ENCODE data around the gene NCBP1. TPM values are rescaled to one million over a fixed set of nuclear protein-coding genes. Genes with fewer than 3 reads are reported as not detected.

Gene NCBP1
- total and polyA plus RNA-seq, 9 of the 15 experiments (the other 6 are each of a cell fraction or from before 2014, with no cell fraction given): 29.4 to 69.7 (median 57.5) TPM

DNA sequence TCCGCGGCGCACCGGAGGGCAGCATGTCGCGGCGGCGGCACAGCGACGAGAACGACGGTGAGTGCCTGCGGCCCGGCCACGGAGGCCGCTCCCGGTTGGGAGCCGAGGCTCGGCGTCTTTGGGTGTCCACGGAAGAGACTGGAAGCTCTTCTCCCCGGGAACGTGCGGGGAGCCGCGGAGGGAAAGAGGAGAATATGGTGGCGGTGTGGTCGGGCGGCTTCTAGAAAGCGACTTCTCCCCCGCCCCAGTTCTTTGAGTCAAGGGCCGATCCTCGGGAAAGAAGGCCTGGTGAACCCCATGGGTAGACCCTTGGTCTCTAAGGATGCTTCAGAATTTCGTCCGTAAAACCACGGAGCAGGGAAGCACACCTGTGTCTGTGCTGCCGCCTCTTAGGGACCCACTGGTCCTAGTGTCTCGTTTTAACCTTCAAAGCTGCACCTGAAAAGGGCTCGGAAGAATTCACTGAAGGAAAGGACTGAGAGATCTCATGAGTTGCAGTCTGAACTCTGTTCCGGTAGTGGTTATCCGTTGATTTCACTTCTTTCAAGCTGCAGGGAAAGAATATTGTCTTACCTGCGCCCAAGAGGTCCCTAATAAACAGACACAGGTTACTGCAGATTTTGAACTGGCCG lies 354 bp downstream of the NCBP1 start (continued):
- TF ChIP-seq PML (IDR thresholded peaks at IDR 0.05; ENCODE audit: low read length) (no peak), KLF10 (CRISPR knock-in tag; IDR thresholded peaks at IDR 0.05) (no peak), TCFL5 (CRISPR knock-in tag; conservative IDR thresholded peaks at IDR 0.05) (no peak), HMGN3 (IDR thresholded peaks at IDR 0.05; ENCODE audit: borderline replicate concordance, extremely low read depth, insufficient read length, low read depth, low read length) (no peak), NELFE (IDR thresholded peaks at IDR 0.05; ENCODE audit: insufficient read depth, insufficient read length) (no peak), GABPA (tag; conservative IDR thresholded peaks at IDR 0.05; ENCODE audit: low read depth) (no peak), ZNF165 (CRISPR knock-in tag; IDR thresholded peaks at IDR 0.05; ENCODE audit: borderline replicate concordance) (no peak), ZNF583 (CRISPR knock-in tag; IDR thresholded peaks at IDR 0.05) (no peak), MBD2 (IDR thresholded peaks at IDR 0.05; ENCODE audit: borderline replicate concordance, low read depth) (no peak), TEAD2 (tag; IDR thresholded peaks at IDR 0.05) (no peak), SPI1 (IDR thresholded peaks at IDR 0.05; ENCODE audit: borderline replicate concordance, low read depth, low read length) (no peak), HCFC1 (IDR thresholded peaks at IDR 0.05; ENCODE audit: low read depth, low read length) (no peak), WHSC1 (IDR thresholded peaks at IDR 0.05; ENCODE audit: low read length) (no peak)
- TF ChIP-seq, protein P1, sequence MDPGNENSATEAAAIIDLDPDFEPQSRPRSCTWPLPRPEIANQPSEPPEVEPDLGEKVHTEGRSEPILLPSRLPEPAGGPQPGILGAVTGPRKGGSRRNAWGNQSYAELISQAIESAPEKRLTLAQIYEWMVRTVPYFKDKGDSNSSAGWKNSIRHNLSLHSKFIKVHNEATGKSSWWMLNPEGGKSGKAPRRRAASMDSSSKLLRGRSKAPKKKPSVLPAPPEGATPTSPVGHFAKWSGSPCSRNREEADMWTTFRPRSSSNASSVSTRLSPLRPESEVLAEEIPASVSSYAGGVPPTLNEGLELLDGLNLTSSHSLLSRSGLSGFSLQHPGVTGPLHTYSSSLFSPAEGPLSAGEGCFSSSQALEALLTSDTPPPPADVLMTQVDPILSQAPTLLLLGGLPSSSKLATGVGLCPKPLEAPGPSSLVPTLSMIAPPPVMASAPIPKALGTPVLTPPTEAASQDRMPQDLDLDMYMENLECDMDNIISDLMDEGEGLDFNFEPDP (CRISPR knock-in tag; IDR thresholded peaks at IDR 0.05): no peak
- TF ChIP-seq, protein P2, sequence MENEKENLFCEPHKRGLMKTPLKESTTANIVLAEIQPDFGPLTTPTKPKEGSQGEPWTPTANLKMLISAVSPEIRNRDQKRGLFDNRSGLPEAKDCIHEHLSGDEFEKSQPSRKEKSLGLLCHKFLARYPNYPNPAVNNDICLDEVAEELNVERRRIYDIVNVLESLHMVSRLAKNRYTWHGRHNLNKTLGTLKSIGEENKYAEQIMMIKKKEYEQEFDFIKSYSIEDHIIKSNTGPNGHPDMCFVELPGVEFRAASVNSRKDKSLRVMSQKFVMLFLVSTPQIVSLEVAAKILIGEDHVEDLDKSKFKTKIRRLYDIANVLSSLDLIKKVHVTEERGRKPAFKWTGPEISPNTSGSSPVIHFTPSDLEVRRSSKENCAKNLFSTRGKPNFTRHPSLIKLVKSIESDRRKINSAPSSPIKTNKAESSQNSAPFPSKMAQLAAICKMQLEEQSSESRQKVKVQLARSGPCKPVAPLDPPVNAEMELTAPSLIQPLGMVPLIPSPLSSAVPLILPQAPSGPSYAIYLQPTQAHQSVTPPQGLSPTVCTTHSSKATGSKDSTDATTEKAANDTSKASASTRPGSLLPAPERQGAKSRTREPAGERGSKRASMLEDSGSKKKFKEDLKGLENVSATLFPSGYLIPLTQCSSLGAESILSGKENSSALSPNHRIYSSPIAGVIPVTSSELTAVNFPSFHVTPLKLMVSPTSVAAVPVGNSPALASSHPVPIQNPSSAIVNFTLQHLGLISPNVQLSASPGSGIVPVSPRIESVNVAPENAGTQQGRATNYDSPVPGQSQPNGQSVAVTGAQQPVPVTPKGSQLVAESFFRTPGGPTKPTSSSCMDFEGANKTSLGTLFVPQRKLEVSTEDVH (IDR thresholded peaks at IDR 0.05; ENCODE audit: low read depth, partially characterized antibody): no peak
- TF ChIP-seq, protein P3, sequence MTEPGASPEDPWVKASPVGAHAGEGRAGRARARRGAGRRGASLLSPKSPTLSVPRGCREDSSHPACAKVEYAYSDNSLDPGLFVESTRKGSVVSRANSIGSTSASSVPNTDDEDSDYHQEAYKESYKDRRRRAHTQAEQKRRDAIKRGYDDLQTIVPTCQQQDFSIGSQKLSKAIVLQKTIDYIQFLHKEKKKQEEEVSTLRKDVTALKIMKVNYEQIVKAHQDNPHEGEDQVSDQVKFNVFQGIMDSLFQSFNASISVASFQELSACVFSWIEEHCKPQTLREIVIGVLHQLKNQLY (CRISPR knock-in tag; conservative IDR thresholded peaks at IDR 0.05): no peak
- TF ChIP-seq, protein P4, sequence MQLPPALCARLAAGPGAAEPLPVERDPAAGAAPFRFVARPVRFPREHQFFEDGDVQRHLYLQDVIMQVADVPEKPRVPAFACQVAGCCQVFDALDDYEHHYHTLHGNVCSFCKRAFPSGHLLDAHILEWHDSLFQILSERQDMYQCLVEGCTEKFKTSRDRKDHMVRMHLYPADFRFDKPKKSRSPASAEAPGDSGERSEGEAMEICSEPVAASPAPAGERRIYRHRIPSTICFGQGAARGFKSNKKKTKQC (CRISPR knock-in tag; IDR thresholded peaks at IDR 0.05): 0 out of 2 replicates have a peak, but pooled peaks have one; percentile 39
- TF ChIP-seq, protein P5, sequence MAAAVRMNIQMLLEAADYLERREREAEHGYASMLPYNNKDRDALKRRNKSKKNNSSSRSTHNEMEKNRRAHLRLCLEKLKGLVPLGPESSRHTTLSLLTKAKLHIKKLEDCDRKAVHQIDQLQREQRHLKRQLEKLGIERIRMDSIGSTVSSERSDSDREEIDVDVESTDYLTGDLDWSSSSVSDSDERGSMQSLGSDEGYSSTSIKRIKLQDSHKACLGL (CRISPR knock-in tag; IDR thresholded peaks at IDR 0.05; ENCODE audit: borderline replicate concordance, poor library complexity, severe bottlenecking): no peak
- TF ChIP-seq, protein P6, sequence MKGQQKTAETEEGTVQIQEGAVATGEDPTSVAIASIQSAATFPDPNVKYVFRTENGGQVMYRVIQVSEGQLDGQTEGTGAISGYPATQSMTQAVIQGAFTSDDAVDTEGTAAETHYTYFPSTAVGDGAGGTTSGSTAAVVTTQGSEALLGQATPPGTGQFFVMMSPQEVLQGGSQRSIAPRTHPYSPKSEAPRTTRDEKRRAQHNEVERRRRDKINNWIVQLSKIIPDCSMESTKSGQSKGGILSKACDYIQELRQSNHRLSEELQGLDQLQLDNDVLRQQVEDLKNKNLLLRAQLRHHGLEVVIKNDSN (CRISPR knock-in tag; IDR thresholded peaks at IDR 0.05): no peak
